K562 (cell line): ENCODE data around the gene MCM6.

Experiments used
- ELF1 ChIP-seq: fragments of 200-800 bp; sonication (Bioruptor generic); IDR thresholded peaks from 2 replicates; pipeline ENCODE4 v1.6.1; 2016; ENCODE audit warnings: missing genetic modification characterization, missing compliant biosample characterization
- GATA2 ChIP-seq: sonication (generic); formaldehyde crosslinking; IDR thresholded peaks from 2 replicates; pipeline ENCODE4 v1.4.0; 2020; ENCODE audit warnings: mild to moderate bottlenecking, missing genetic modification reagents
- HNRNPLL ChIP-seq: fragments of 200-400 bp; formaldehyde crosslinking; IDR thresholded peaks from 2 replicates; pipeline ENCODE4 v1.6.1; 2017; ENCODE audit warnings: low read length, low read depth, mild to moderate bottlenecking; ENCODE audit not compliant: poor library complexity, severe bottlenecking
- MXI1 ChIP-seq: IDR thresholded peaks from 2 replicates; pipeline ENCODE4 v1.6.1; 2011; ENCODE audit warnings: low read depth, mild to moderate bottlenecking, improper control_type of control experiment, low read length
- SMARCB1 ChIP-seq: IDR thresholded peaks from 2 replicates; pipeline ENCODE4 v1.6.1; 2011; ENCODE audit warnings: improper control_type of control experiment, low read depth; ENCODE audit not compliant: insufficient read length
- SMC3 ChIP-seq: conservative IDR thresholded peaks from 2 replicates; pipeline ENCODE4 v1.6.1; 2011; ENCODE audit warnings: low read depth, low read length, improper control_type of control experiment; ENCODE audit not compliant: insufficient read depth
- ZBTB33 ChIP-seq: sonication (generic); formaldehyde crosslinking; IDR thresholded peaks from 2 replicates; pipeline ENCODE4 v1.8.1; 2023; ENCODE audit warnings: mild to moderate bottlenecking, missing genetic modification reagents
- ZC3H8 ChIP-seq: fragments of 450-650 bp; IDR thresholded peaks from 2 replicates; pipeline ENCODE4 v1.6.1; 2017
- TF ChIP-seq, protein P1 (sequence below): IDR thresholded peaks from 3 replicates; pipeline ENCODE4 v1.6.1; 2011; ENCODE audit warnings: borderline replicate concordance, mild to moderate bottlenecking, moderate library complexity; ENCODE audit not compliant: insufficient read length; ENCODE audit errors: extremely low read depth

DNA sequence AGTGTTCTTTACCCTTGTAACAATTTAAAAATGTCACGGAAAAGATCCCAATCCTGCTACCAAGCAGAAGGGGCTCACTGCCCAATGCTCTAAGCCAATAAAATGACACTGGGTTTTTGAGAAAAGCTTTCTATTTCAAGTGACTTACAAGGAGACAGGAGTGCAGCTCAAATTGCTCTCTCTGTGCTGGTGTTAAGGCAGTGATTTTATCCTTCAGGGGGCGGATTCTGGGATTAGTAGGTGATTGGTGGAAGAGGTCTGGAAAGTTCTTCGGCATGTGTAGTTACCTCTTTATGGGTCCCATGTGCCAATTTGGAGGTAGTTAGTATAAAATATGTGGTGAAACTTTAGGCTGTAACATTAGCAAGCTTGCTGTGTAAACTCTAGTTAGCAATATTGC lies 27.4 kb upstream of the MCM6 start:
- no peak for TF ChIP-seq ZC3H8
- TF ChIP-seq ZBTB33 (CRISPR knock-in tag): no peak
- no peak for TF ChIP-seq ELF1 (tag)
- TF ChIP-seq, protein P1, sequence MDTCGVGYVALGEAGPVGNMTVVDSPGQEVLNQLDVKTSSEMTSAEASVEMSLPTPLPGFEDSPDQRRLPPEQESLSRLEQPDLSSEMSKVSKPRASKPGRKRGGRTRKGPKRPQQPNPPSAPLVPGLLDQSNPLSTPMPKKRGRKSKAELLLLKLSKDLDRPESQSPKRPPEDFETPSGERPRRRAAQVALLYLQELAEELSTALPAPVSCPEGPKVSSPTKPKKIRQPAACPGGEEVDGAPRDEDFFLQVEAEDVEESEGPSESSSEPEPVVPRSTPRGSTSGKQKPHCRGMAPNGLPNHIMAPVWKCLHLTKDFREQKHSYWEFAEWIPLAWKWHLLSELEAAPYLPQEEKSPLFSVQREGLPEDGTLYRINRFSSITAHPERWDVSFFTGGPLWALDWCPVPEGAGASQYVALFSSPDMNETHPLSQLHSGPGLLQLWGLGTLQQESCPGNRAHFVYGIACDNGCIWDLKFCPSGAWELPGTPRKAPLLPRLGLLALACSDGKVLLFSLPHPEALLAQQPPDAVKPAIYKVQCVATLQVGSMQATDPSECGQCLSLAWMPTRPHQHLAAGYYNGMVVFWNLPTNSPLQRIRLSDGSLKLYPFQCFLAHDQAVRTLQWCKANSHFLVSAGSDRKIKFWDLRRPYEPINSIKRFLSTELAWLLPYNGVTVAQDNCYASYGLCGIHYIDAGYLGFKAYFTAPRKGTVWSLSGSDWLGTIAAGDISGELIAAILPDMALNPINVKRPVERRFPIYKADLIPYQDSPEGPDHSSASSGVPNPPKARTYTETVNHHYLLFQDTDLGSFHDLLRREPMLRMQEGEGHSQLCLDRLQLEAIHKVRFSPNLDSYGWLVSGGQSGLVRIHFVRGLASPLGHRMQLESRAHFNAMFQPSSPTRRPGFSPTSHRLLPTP: no peak
- TF ChIP-seq GATA2 (CRISPR knock-in tag): no peak
- TF ChIP-seq SMARCB1: no peak
- no peak for TF ChIP-seq HNRNPLL
- no peak for TF ChIP-seq SMC3
- no peak for TF ChIP-seq MXI1
